HepG2 (cell line): ENCODE measurements around the gene GLYATL1B. TPM values are rescaled to one million over a fixed set of nuclear protein-coding genes. Genes with fewer than 3 reads are reported as not detected.

Experiments used
- ARID4A ChIP-seq: sonication (generic); formaldehyde crosslinking; IDR thresholded peaks from 2 replicates; pipeline ENCODE4 v1.5.0; 2020; ENCODE audit warnings: mild to moderate bottlenecking, missing genetic modification reagents, borderline replicate concordance
- BORCS8-MEF2B ChIP-seq: sonication (generic); formaldehyde crosslinking; IDR thresholded peaks from 2 replicates; pipeline ENCODE4 v1.8.0; 2022; ENCODE audit warnings: mild to moderate bottlenecking, missing genetic modification reagents
- BRCA1 ChIP-seq: sonication (generic); formaldehyde crosslinking; IDR thresholded peaks from 2 replicates; pipeline ENCODE4 v1.4.0; 2020; ENCODE audit warnings: missing genetic modification reagents
- CENPBD1 ChIP-seq: sonication (generic); formaldehyde crosslinking; IDR thresholded peaks from 2 replicates; pipeline ENCODE4 v1.8.0; 2022; ENCODE audit warnings: missing genetic modification reagents, low read depth, mild to moderate bottlenecking, borderline replicate concordance
- CHD2 ChIP-seq: IDR thresholded peaks from 2 replicates; pipeline ENCODE4 v1.6.1; 2011; ENCODE audit warnings: low read depth, low read length, improper control_type of control experiment
- FOXM1 ChIP-seq: sonication (generic); formaldehyde crosslinking; IDR thresholded peaks from 2 replicates; pipeline ENCODE4 v1.5.0; 2020; ENCODE audit warnings: missing genetic modification reagents
- POGZ ChIP-seq: sonication (generic); formaldehyde crosslinking; IDR thresholded peaks from 2 replicates; pipeline ENCODE4 v1.4.0; 2020; ENCODE audit warnings: mild to moderate bottlenecking, missing genetic modification reagents
- PPARG ChIP-seq: conservative IDR thresholded peaks from 2 replicates; pipeline ENCODE4 v1.6.1; 2016; ENCODE audit warnings: missing biosample characterization, missing genetic modification reagents
- PTBP1 ChIP-seq: fragments of 200-400 bp; formaldehyde crosslinking; IDR thresholded peaks from 2 replicates; pipeline ENCODE4 v1.6.1; 2018; ENCODE audit warnings: low read length, low read depth; ENCODE audit not compliant: poor library complexity, severe bottlenecking
- RFX3 ChIP-seq: IDR thresholded peaks from 2 replicates; pipeline ENCODE4 v1.6.1; 2016; ENCODE audit warnings: missing biosample characterization, missing genetic modification reagents
- SMARCE1 ChIP-seq: fragments of 450-650 bp; IDR thresholded peaks from 2 replicates; pipeline ENCODE4 v1.6.1; 2017; ENCODE audit warnings: borderline replicate concordance
- SOX6 ChIP-seq, 2 experiments: fragments of 450-650 bp in 1 of 2; sonication (generic) in 1 of 2; formaldehyde crosslinking in 1 of 2; IDR thresholded peaks; 2 replicates each; pipeline versions ENCODE4 v1.4.0 to v1.6.1; 2017 to 2020; ENCODE audit warnings: antibody characterized with exemption in 1 of 2, mild to moderate bottlenecking in 1 of 2, missing genetic modification reagents in 1 of 2
- TARDBP ChIP-seq: sonication (generic); formaldehyde crosslinking; IDR thresholded peaks from 2 replicates; pipeline ENCODE4 v1.8.0; 2022; ENCODE audit warnings: mild to moderate bottlenecking, missing genetic modification reagents
- ZFX ChIP-seq: sonication (generic); formaldehyde crosslinking; IDR thresholded peaks from 2 replicates; pipeline ENCODE4 v1.4.0; 2020; ENCODE audit warnings: mild to moderate bottlenecking, low read depth, missing genetic modification reagents, moderate library complexity
- ZNF235 ChIP-seq: sonication (generic); formaldehyde crosslinking; IDR thresholded peaks from 2 replicates; pipeline ENCODE4 v1.8.1; 2023; ENCODE audit warnings: mild to moderate bottlenecking, missing genetic modification reagents, borderline replicate concordance
- ZNF263 ChIP-seq: sonication (generic); formaldehyde crosslinking; IDR thresholded peaks from 2 replicates; pipeline ENCODE4 v1.4.0; 2020; ENCODE audit warnings: missing genetic modification reagents
- ZNF335 ChIP-seq: sonication (generic); formaldehyde crosslinking; IDR thresholded peaks from 2 replicates; pipeline ENCODE4 v1.4.0; 2020; ENCODE audit warnings: missing genetic modification reagents
- ZNF441 ChIP-seq: sonication (generic); formaldehyde crosslinking; IDR thresholded peaks from 2 replicates; pipeline ENCODE4 v1.7.0; 2021; ENCODE audit warnings: missing genetic modification reagents, borderline replicate concordance
- ZNF607 ChIP-seq: sonication (generic); formaldehyde crosslinking; IDR thresholded peaks from 2 replicates; pipeline ENCODE4 v1.5.1; 2020; ENCODE audit warnings: missing genetic modification reagents, mild to moderate bottlenecking, borderline replicate concordance
- ZNF710 ChIP-seq: sonication (generic); formaldehyde crosslinking; IDR thresholded peaks from 2 replicates; pipeline ENCODE4 v1.5.0; 2020; ENCODE audit warnings: mild to moderate bottlenecking, missing genetic modification reagents, borderline replicate concordance
- ZNF761 ChIP-seq: sonication (generic); formaldehyde crosslinking; conservative IDR thresholded peaks from 2 replicates; pipeline ENCODE4 v1.4.0; 2020; ENCODE audit warnings: mild to moderate bottlenecking, missing genetic modification reagents
- ZNF891 ChIP-seq: sonication (generic); formaldehyde crosslinking; IDR thresholded peaks from 2 replicates; pipeline ENCODE4 v1.5.0; 2020; ENCODE audit warnings: mild to moderate bottlenecking, missing genetic modification reagents
- ZZZ3 ChIP-seq: sonication (generic); formaldehyde crosslinking; IDR thresholded peaks from 2 replicates; pipeline ENCODE4 v1.4.0; 2020; ENCODE audit warnings: missing genetic modification reagents, mild to moderate bottlenecking, borderline replicate concordance
- polyA plus RNA-seq, 8 experiments: library from polyadenylated mRNA; depleted of rRNA in 3 of 8; stranded (reverse) in 7 of 8; unstranded in 1 of 8; fragments of >200 nt; fragmentation: Illumina TruSeq in 4 of 8; extraction: Trizol in 4 of 8; gene quantifications; 2 replicates each; pipeline versions ENCODE4 v1.2.1 to v1.2.3, GENCODE V29; 2011 to 2016; ENCODE audit warnings: low read depth in 4 of 8, missing spikeins in 1 of 8, mixed read lengths in 1 of 8; ENCODE audit not compliant: insufficient read depth in 1 of 8
- total RNA-seq, 5 experiments: library from RNA; depleted of rRNA; stranded (reverse); fragments of >200 nt; fragmentation: Illumina TruSeq; extraction: Trizol; gene quantifications; 2 replicates each; pipeline ENCODE4 v1.2.3, GENCODE V29; 2016; ENCODE audit warnings: low read depth in 1 of 5

GLYATL1B gene
- total and polyA plus RNA-seq, 2 of the 13 experiments (the other 11 are each of a cell fraction or from before 2014, with no cell fraction given): not detected

GRCh38 chr11:59142530-59143507 lies 56.7 kb downstream of the GLYATL1B start, which contains the start of gene FAM111A (continued):
- TF ChIP-seq ZNF891 (CRISPR knock-in tag) (no peak), SMARCE1 (no peak), ZNF235 (CRISPR knock-in tag) (0 out of 2 replicates have a peak, but pooled peaks have one; percentile 39), POGZ (peak; percentile 84), FOXM1 (CRISPR knock-in tag) (0 out of 2 replicates have a peak, but pooled peaks have one; percentile 22), BRCA1 (CRISPR knock-in tag) (peak; percentile 52; the same call in 1 of the 2 replicates), SOX6 (IDR thresholded peaks at IDR 0.05) (no peak), SOX6 (CRISPR knock-in tag; IDR thresholded peaks at IDR 0.05) (peak; percentile 73), BORCS8-MEF2B (CRISPR knock-in tag) (peak; percentile 91), CHD2 (peak; percentile 83), TARDBP (CRISPR knock-in tag) (peak; percentile 79), ZFX (CRISPR knock-in tag) (peak; percentile 78; the same call in 1 of the 2 replicates), ZZZ3 (CRISPR knock-in tag) (no peak), ZNF761 (CRISPR knock-in tag) (peak; percentile 72; the same call in 1 of the 2 replicates), ARID4A (CRISPR knock-in tag) (peak; percentile 84), ZNF263 (CRISPR knock-in tag) (peak; percentile 80), PTBP1 (peak; percentile 59), RFX3 (no peak), CENPBD1 (CRISPR knock-in tag) (no peak), ZNF710 (CRISPR knock-in tag) (0 out of 2 replicates have a peak, but pooled peaks have one; percentile 32), ZNF607 (no peak), ZNF441 (CRISPR knock-in tag) (0 out of 2 replicates have a peak, but pooled peaks have one; percentile 47), ZNF335 (no peak), PPARG (CRISPR knock-in tag) (0 out of 2 replicates have a peak, but pooled peaks have one; percentile 14)
